ENCODE measurements around the gene SAC3D1.
A peak's percentile ranks its signal among the peaks of the same experiment; 100 is the strongest.

The SAC3D1 gene

DNA sequence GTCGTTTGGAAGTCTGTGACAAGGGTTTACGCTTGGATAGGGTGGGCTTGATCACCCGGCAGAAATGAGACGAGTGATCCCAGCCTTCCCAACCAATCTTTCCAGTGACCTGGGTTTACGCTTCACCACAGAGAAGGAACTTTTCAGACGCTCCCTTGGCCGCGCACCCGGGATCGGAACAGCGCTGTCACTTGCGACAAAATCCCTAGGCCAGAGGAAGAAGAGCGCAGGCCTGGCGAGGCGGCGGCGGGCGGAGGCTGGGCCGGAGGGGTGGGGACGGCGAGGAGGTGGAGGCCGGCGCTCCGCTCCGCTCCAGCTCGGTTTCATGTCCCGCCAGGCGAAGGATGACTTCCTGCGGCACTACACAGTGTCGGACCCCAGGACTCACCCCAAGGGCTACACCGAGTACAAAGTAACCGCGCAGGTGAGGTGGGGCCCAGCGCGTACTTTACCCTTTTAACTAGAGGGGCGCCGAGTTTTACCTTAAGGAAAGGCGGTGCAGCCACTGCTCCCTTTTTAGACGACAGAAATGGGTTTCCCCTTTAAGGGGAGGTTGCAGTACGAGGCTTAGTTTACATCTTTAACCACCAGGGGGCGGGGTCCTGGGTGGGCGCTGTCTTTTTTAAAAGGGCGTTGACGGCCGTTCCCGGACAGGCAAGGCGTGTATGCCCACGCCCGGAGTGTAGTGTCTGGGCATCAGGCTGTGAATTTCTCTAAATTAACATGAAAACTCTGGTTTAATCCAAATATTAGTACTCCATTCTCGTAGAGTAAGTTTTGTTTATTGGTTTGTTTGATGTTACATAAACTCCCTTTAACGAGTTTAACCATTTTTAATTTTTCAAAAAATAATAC lies 13.6 kb upstream of the SAC3D1 start, which contains the start of gene SNX15:
SNX15 (plus strand) TSS at position 227 of the 855 bp plus-strand sequence; CDS start at position 326, 99 bp downstream.
- DNase-seq: peak; percentile 97

GRCh38 chr11:65032216-65032615 lies 8.8 kb upstream of the SAC3D1 start:
- DNase-seq: no peak

- DNase-seq: no peak
Measured at GRCh38 chr11:65034423-65034822, 6.6 kb upstream of the SAC3D1 start.

DNA sequence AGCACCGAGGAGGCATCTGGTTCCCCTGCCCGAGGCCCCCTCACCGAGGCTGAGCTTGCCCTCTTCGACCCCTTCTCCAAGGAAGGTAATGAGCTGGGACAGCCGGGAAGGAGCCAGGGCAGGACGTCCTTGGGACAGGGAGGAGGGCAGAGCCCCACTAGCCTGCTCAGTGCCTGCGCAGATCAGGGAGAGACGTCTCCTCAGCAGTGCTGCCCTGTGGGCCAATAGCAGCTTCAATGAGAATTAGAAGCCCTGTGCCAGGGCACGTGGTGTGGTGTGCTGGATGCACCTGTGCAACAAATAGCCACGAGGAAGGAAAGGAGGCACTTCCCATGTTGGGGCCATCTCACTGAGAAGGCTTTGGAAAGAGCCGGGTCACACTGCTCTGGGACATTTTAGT lies 5.4 kb upstream of the SAC3D1 start:
- DNase-seq: no peak

- no peak for DNase-seq
Measured at GRCh38 chr11:65036931-65037330, 4.1 kb upstream of the SAC3D1 start.

GRCh38 chr11:65040520-65040846 lies 527 bp upstream of the SAC3D1 start:
- no peak for DNase-seq

DNA sequence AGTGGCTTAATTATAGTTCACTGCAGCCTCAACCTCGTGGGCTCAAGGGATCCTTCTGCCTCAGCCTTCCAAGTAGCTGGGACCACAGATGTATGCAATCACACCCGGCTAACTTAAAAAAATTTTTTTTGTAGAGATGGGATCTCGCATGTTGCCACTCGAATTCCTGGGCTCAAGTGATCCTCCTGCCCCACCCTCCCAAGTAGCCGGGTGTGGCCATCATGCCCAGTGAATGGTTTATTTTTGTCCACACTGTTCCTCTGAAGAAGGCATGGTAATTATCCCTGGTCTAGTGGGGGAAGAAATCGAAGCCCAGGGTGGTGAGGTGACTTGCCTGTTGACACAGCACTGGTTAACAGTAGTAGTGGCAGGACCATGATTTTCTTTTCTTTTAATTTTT lies 1.9 kb downstream of the SAC3D1 start:
- peak; percentile 18 for DNase-seq

- DNase-seq: peak; percentile 25
Measured at GRCh38 chr11:65043881-65044501, 3.0 kb downstream of the SAC3D1 start.

GRCh38 chr11:65045061-65045460 lies 4.1 kb downstream of the SAC3D1 start:
- no peak for DNase-seq

DNA sequence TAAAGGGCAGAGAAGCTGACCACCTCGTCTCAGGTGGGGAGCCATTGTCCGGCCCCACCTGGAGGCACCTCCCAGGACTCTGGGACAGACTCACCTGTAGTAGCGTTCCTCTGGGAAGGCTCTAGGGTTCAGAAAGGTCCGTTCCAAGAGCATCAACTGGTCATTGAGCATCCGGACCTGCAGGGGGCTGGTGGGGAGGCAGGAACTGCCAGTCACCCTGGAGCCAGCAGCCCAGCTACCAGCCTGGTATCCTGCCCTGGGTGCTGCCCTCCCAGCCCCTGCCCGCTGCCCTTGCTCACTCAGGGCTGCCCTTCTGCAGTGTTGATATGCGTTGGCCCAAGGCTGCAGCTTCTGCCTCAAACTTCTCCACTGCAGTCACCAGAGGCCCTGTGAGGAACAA lies 4.7 kb downstream of the SAC3D1 start:
- no peak for DNase-seq

- DNase-seq: no peak
Measured at GRCh38 chr11:65047581-65048422, 6.8 kb downstream of the SAC3D1 start.

GRCh38 chr11:65051398-65051858 lies 10.4 kb downstream of the SAC3D1 start:
- DNase-seq: no peak

DNA sequence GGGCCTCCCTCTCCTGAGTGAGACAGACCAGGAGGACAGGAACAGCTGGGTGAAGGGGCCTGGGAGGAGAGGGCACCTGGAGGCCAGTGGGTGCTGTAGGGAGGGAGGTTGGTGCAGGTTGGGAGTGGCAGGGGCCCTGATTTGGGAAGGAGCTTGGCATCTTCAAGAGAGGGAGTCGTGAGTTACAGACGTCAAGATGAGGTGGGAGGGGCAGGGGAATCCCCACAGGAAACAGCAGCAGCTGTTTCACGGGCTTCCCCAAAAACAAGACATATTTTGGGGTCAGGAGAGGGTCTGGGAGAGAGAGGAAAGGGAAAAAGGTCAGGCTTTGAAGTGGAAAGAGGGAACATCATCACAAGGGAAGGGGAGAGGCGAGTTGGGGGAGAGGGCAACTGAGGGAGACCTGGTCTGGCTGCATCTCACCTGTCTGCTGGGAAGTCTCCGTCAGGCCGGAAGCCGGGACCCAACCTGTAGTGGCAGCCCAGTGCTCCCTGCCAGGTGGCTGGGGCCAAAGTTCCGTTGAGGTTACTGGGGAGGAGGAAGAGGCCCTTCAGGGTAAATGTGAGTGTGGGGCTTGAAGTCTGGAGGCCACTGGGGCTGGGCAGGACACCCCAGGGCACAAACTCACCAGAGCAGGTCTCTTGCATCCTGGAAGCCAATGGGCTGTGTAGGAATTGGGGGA lies 13.0 kb downstream of the SAC3D1 start:
- no peak for DNase-seq

DNA sequence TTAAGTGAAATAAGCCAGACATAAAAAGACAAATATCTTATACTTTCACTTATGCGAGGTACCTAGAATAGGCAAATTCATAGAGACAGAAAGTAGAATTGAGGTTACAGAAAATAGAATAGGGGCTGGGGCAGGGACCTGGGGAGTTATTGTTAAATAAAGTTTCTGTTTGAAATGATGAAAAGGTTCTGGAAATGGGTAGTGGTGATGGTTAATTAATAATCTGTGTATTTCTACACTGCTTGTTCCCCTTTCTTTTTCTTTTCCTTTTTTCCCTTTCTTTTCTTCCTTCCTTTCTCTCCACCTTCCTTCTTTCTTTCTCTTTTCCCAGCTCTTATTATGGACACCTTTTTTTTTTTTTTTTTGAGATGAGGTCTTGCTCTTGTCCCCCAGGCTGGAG lies 14.5 kb downstream of the SAC3D1 start:
- no peak for DNase-seq

- DNase-seq: no peak
Measured at GRCh38 chr11:65056999-65057398, 16.0 kb downstream of the SAC3D1 start.

DNA sequence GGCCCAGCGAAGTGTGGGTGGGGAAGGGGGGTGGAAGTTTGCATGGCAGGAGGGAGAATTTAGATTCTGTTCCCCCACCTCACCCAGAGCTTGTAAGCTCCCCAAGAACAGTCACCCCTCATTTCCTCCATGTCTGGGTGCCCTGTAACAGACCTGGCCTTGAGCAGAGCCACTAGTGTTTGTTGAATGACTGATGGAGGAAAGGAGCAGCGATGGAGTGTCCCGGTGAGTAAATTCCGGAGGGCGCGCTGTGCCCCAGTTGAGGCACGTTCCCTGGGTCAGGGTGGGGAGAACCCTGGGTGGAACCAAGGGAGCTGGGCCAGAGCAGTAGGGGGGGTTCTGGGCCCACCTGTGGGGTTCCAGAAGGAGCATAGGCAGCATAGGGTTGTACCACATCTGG lies 16.5 kb downstream of the SAC3D1 start:
- no peak for DNase-seq

GRCh38 chr11:65058012-65058411 lies 17.0 kb downstream of the SAC3D1 start:
- no peak for DNase-seq

GRCh38 chr11:65058419-65059054 lies 17.5 kb downstream of the SAC3D1 start, which contains the start of gene NAALADL1:
TSS of gene NAALADL1 (minus strand) at chr11:65058553. CDS start at chr11:65058521, 32 bp downstream.
- DNase-seq: no peak

- DNase-seq: no peak
Measured at GRCh38 chr11:65059523-65059922, 18.5 kb downstream of the SAC3D1 start.

DNA sequence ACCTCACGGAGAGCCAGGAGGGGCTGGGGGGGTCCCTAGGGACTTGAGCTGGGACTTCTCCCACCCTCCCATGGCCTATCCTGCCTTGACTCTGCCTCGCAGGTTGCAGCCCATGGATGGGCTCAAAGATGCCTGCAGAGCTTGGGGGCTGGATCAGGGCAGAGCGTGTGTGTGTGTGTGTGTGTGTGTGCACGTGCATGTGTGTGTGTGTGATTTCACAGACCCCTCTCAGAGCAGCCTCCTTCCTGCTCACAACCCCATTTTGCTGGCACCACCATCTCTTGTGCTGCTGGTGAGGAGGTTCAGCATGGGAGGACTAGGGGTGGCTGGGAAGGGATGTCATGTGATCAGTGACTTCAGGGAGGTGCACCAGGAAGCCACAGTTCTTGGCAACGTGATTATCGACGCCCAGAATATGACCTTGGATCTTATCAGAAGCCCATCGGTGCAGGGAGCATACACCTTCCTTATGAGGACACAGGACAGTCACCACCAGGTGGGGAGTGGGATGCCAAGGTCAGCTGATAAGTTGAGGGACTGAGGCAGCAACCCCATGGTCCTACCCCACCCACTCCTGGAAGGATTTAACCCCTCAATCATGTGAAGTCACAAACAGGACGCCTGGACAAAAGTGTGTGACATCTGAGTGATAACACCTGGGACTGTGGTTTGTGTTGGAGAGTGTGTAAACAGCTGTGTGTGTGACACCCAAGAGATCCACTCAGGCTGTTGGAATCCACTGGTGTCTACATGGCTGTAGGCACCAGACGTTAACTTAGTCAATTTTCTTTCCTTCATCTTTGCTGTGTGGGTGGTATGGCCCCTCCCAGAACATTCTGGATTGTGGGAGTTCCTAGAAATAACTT lies 19.2 kb downstream of the SAC3D1 start:
- peak; percentile 28 for DNase-seq

GRCh38 chr11:65060913-65061408 lies 20.0 kb downstream of the SAC3D1 start:
- DNase-seq: peak; percentile 58

Data from hematopoietic multipotent progenitor cell treated with erythropoietin and hydrocortisone succinate and interleukin-3 and kit ligand, for 8 days (in vitro differentiated cells).